Stimulated activated CD8-positive, alpha-beta memory T cell treated with anti-CD3 and anti-CD28 coated beads, Interleukin-15, amount 100 ng/mL, for 1 hour (primary cell): ENCODE measurements around the gene ATXN1.

Experiments
- DNase-seq: peaks from one replicate; pipeline ENCODE4 v3.0.0-alpha.2; 2020; ENCODE audit warnings: low read depth

ATXN1 gene

DNA sequence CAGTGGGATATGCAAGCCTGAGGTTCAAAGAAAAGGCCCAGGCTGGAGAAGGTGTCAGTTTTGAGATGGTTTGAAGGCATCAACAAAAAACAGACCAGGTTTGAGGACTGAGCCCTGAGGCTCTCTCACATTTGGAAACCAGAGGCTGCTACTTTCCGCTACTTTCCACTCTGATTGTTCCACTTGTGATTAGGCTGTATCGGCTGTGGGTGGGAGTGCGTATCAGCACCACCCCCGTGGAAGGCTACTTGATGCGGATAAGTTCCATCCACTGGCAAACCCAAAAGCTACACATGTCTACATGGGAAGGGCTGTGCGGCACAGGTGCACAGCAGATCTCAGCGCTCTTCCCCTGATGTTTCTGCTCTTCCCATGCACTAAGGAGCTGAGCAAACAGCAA lies 324.2 kb downstream of the ATXN1 start:
- no peak for DNase-seq

DNA sequence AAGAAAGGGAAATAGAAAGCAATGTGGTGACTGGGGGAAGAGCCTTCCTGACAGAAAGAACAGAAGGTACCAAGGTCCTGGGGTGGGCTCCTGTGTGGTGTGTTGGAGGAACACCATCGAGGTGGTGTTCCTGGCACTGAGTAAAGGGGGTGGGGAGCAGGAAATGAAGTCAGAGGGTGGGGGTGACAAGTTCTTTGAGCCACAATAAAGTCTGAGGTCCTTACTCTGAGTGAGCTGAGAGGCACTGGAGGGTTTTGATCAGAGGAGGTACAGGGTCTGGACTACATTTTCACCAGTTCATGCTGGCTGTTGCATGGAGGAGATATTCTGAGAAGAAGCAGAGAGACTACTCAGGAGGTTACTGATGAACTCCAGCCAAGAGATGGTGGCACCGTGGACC lies 324.7 kb downstream of the ATXN1 start:
- no peak for DNase-seq

DNA sequence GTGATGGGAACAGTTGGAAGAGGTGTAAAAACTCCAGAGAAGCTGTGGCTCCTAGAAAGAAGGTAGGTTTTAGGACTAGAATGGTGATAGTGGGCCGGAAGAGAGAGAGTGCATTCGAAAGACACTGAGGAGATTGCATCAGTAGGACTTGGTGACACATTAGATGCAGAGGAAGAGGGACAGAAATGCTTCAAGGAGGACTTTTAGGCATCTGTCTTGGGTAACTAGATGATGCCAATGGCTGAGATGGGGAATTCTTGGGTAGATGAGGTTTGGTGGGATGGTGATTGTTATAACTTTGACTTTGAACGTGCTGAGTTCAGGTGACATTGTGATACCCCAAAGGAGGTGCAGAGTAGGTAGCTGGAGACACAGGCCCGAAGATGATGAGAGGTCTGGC lies 326.4 kb downstream of the ATXN1 start:
- DNase-seq: no peak

DNA sequence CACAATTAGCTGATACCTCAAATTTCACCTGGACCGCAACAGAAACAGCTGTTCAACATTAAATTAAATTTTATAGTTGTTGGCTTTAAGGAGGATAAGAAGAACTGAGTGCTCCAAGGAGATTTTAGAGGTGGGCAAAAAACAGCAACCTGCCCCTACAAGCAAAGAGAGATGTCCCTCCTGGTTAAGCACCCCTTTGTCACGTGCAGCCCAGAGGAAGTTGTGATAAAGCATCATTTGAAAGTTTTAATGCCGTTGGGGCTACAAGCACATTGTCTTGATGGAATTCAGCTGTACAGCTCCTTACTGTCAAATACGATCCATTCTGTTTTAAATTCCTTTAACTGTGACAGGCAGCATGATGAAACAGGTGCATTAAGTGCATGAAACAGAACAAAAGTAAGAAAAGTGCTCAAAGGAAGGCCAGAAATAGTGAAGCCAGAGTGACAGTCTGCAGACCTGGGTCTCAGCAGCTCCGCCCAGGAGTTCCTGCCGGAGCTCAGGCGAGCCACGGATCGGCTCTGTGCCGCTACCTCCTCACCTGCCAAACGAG lies 327.8 kb downstream of the ATXN1 start:
- no peak for DNase-seq

DNA sequence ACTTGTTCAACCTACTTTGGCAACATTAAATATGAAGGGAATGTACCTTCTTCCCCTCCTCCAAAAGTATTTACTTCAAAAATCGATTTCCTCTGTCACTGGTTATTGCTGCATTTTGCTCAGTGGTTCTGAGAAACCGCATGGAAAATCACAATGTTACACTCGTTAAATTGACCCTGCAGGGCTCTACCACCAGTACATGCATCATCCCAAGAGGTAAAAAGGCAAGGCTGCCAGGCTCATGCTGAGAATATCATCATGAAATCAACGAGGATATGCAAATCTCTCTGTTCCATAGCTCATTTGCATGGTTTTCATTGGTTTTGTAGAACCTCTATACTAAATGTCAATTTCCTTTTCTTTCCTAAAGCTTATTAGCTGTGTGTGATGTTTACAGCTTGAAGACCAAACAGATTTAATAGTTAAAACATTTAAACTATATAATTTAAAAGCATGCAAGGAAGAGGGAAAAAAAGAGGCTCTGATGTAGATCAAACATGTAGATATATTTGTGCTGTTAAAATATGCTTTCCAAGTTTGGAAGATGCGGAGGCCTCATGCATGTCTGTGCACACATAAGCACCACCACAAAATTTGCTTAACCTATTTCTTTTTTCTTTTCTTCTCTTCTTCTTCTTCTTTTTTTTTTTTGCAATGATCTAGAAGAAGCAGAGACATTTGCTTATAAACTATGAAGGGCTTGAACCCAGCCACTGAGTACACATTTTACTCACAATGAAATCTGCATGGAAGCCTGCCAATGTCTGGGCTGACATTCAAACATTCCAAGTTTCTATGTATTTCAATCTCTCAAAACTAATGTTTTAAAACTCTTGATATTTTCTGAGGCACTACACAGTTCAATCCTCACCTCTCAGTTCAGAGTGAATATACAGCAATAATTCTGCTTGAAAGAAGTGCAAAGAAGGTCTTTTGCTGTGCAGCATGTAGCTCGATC lies 328.9 kb downstream of the ATXN1 start:
- DNase-seq: no peak

DNA sequence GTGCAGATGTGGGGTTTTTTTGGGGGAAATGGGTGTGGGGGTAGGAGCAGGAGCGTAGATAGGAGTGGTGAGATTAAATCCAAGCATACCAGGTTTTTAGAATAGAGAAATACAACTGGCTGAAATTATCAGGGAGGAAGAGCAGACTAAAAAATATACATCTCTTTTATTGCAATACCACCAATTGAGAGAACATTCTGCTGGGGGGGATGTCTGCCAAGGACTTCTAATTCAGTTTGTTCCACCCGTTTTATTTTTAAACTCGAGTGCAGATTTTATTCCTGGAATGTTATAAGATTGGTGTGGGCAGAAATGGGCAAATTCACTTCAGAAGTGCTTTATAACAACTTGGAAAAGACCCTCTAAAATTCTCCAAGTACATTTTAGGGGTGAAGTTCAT lies 330.2 kb downstream of the ATXN1 start:
- no peak for DNase-seq

DNA sequence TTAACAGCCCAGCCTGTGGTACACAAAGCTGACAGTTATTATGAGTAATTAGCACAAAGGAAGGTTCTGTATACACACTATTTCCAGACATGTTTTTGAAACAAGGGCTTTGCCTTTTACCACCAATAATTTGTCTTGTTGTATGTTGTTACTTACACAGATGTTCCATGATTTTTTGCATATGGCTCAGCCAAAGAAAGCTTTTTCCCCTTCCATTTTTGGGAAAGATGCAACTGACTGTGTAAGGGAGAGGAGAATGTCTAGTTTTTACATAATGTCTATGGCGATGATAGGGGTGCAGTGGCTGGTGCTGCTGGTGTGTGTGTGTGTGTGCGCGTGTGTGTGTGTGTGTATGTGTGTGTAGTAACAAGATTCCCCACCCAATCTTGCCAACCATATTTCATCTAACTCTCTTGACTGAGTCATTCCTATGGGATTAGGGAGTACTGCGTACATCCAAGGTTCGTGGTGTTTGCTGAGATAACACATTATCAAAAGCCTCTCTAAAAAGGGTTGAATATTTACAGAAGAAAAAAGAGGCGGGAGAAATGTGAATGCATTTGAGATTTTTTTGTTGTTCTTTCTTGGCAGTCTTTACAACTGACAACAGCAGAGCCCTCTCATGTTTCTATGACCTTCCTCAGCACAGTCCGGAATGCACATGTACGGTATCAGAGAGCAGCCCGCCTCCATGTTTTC lies 330.7 kb downstream of the ATXN1 start:
- DNase-seq: no peak

DNA sequence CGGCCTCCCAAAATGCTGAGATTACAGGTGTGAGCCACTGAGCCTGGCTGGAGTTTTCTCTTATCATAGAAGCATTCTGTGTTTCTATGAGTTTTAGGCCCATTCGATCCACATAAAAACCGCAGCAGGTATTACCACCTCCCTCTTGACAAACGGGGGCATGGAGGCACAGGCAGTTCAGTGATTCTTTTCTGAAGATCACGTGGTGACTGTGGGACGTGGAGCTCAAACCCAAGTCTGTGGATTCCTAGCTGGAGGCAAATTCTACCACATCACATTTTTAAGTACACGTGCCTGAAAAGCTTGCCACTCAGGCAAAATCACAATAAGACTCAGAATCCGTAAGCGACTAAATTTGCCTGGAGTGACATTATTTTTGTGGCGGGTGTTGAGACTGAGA lies 331.6 kb downstream of the ATXN1 start:
- DNase-seq: no peak

DNA sequence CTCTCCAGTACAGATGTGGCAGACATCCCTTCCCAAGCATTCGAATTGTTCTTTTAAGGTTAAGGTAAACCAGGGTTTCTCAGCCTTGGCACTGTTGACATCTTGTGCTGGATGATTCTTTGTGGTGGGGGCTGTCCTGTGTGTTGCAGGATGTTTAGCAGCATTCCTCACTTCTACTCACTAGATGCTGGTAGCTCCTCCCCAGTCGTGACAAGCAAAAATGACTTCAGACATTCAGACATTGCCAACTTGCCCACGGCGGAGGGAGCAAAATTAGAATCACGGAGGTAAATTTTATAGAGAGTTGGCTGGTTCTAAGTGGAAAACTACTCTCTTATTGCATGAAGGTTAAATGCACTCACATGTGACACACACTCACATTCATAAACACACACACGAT lies 334.1 kb downstream of the ATXN1 start:
- no peak for DNase-seq

DNA sequence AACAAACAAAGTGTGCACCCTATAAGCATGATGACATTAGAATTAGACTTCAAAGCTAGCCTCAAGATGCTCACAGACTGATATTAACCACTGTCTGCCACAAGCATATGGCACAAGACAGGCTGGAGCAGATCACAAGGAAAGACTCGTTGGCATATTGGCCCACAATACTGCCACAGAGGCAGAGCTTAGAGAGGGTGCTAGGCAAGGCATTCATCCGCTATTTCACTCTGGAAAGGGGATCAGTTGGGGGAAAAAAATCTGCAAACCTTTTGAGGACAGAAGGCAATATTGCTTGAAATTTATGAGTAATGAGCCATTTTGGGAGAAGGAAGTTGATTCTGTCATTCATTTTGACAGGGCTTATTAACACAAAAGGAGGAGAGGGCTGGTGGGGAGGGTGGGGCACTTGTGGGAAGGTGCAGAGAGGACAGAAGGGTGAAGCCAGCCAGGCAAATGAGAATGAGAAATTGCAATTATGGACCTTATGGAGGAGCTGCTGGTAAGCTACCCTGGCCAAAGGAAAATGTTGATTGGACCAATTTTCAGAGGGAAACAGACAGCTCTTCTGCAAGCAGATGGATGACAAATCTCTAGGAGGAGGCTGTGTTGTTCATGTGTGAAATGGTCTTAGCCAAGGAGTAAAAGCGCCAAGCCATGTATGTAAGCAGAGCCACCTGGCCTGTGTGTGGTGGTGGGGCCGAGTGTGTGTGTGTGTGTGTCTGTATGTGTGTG lies 335.2 kb downstream of the ATXN1 start:
- no peak for DNase-seq

DNA sequence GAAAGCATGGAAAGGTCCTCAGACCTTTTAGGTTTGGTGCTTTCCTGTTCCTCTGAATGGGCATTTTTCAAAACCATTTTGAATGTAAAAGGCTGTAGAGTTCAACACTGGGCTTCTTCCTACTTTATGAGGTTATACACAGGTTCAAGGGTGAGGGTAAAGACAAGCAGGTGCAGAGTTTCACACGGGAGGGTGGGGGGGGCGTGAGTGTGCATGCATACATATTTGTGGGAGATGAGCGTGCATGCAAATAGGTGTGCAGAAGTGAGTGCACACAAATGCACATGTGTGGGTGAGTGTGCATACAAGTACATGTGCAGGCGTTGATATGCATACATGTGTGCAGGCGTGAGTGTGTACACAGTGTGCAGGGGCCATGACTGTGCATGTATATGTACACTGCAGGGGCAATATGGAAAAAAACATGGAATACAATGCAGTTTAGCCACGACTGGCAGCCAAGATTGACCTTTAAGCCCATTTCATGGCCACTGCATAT lies 339.7 kb downstream of the ATXN1 start:
- DNase-seq: no peak

DNA sequence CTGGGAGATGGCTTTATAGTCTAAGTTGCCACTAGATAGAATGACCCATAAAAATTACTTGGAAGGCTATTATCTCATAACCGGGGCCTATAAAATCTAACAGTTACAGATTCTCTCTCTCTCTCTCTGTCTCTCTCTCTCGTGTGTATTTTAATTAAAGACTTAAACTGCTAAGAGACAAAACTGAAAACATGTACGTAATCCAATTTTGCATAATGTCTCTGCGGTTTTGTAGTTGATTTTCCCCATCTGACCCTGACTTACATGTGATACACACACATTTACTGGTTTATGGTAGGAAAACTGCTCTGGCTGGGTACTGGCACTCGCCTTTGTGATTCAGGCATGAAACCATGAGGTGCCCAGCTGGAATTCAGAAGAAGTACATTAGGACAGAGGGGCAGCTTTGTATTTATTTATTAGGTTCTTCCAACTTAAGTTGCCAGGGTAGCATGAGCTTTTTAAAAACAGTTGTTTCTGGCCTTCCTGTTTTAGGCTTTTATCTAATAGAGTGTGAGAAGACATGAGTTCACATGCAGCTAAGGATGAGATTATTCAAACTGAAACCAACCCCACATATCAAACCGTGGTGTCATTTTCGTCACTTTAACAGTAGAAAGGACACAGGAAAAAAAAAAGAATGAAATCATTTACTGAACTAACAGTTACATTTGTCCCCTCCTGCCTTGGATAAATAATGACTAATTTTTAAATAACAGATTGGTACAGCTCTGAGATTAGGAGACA lies 340.4 kb downstream of the ATXN1 start:
- no peak for DNase-seq

DNA sequence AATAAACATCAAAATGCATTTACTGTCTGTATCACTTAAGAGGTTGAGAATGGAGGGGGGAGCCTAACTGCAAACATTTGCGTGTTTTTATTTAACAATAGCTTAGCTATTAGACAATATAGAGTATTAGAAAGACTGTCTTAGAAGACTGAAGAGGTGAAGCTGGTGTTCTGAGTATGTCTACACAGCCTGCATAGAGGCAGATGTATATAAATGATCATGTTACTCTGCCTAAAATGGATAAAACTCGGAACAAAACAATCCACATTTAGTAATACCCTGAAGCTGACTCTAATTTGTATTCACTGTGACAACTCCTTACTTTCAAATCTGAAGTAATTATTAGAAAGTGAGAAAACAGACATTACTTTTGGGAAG lies 340.9 kb downstream of the ATXN1 start:
- no peak for DNase-seq

DNA sequence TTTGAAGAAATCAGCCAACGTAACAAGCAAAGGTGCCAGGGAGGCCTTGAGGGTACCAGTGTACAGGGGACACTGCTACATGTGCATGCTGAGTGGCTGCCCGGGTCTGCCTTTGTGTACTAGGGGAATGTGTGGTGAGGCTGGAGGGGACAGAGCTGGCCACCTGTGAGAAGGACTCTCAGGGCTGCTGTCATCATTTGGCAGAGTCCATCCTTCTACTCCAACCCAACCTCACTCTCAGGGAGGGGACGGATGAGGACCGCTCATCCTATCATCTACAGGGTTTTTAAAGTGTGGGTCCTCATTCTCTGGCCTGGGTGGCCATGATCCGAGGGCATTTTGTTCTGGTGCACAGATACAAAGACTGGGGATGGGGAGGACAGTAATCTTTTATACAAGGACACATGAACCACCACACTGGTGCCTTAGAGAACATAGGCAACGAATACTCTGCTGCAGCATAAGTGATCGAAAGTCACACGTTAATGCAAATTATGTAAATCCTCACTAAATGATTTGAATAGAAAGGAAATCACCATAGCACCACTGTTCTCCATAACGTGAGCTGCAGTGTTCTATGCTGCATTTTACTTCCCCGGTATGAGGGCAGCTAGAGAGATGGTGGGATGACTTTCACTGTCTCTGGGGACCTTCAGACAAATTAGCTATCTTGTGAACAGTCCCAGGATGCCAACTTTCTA lies 341.5 kb downstream of the ATXN1 start:
- no peak for DNase-seq

DNA sequence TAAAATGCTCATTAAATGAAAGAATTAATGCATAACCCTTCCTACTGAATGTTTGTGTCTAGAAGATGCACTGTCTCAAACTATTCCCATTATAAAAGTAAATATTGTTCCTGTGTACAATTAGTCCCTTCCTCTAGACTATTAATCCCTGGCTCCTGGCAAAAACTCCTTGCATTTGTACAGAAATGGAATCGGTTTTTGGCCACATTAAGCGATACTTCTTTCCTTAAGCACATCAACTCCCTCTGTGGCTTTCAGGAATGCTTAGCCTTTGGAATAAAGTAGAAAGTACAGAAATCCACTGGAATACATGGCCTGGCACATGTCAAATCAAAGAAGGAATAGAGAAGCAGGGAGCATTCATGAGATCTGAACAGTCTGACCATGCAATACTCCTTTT lies 343.1 kb downstream of the ATXN1 start:
- DNase-seq: no peak

DNA sequence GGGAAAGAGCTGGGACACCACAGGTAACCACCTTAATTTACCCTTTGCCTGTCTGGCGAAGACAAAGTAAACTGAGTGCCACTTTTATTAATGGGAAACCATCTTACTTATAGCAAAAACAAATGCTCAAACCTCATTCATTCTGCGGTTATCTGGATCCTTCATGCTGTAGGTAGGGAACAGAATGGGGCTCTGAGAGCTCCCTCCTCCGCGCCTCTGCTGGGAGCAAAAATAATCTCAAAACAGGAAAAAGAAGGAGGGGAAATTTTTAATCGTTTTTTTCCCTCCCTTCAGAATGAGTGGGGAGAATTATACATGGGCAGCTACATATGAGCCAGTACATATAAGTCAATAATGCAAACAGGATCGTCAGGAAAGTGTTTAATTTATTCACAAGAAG lies 345.6 kb downstream of the ATXN1 start:
- DNase-seq: no peak

DNA sequence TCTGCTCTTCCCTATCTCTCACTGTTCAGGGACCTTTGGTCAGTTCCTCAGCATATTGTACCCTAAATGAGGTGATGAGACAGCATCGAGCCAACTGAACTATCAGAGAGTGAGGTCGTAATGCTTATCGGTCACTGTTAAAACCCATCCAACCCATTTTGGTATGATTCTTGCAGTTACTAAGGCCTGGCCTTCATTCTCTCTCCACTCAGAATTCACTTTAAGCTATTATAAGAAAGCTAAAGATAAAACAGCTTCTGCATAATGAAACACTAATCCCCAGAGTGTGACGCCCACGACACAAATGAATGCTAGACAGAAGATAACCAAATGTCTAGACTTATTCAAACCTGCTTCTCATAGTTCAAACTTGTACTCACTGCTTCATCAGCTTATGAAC lies 347.1 kb downstream of the ATXN1 start:
- no peak for DNase-seq

DNA sequence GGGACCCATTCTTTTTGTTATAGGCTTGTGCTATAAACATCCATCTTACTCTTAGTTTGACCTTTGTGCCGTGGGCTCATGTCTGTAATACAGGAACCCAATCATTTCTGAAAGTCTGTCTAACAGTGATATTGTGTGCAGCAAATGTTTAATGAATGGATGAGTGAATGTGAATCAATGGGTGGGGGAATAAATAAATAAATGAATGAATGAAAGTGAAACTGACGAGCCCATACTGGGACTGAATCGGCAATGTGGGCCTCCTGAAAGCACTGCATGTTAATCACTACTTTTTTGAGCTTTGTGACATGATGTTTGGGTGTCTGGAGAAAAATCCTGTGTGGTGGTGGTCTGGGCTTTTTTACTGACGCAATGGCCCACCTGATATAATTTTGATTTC lies 347.9 kb downstream of the ATXN1 start:
- no peak for DNase-seq

DNA sequence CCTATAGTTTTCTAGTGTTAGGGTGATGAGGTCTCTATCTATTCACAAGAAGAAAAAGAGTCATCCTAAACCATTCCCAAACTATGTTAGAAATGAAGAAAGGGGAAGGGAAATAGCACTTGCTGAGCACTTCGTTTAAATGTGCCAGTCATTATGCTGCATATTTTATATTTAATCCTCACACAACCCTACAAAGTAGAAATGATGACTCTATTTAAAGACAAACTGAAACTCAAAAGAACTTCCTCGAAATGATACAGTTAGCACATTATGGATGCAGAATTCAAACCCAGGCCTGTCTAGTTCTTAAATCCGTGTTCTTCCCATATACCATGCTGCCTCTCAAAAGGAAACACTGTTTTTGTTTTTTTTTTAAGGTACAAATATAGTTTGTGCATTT lies 348.3 kb downstream of the ATXN1 start:
- DNase-seq: no peak

DNA sequence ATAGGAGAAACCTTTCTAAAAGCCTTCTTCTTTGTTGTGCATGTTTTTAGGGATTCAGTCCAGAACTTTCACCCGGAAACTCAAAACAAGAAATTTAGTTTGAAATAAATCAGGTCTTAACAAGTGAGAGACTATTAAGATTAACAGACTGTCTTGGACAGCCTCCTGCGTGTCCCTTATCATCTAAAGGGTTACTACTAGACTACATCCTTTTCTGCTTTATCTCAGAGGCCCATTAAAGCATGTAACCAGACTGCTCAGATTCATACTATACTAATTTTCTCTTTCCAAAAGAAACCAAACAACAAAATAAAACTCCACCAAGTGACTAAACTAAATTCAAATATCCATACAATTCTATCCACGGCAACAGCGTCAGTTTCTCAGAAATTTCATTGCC lies 349.1 kb downstream of the ATXN1 start:
- no peak for DNase-seq
